Thymus (tissue), 11 donors: ENCODE measurements around the gene RBFOX1. TPM values are rescaled to one million over a fixed set of nuclear protein-coding genes. Genes with fewer than 3 reads are reported as not detected.

Experiments
- DNase-seq, 9 donors: peaks; one replicate each; pipeline ENCODE4 v3.0.0-alpha.2; 2013; ENCODE audit warnings: low spot score in 9 of 9, low read depth in 6 of 9, missing footprints in 1 of 9
- H3K27ac ChIP-seq, 2 donors: one replicate each; pipeline ENCODE4 v1.5.1; 2013; ENCODE audit warnings: control low read depth in 1 of 2, low read depth in 1 of 2, low read length in 1 of 2, mild to moderate bottlenecking in 1 of 2, moderate library complexity in 1 of 2
- H3K27me3 ChIP-seq, 2 donors: one replicate each; pipeline ENCODE4 v1.5.1; 2013; ENCODE audit warnings: low read length in 1 of 2; ENCODE audit not compliant: control insufficient read depth in 2 of 2, insufficient read depth in 1 of 2
- H3K36me3 ChIP-seq, 2 donors: one replicate each; pipeline ENCODE4 v1.5.1; 2013; ENCODE audit warnings: low read length in 1 of 2, mild to moderate bottlenecking in 1 of 2, moderate library complexity in 1 of 2; ENCODE audit not compliant: control insufficient read depth in 2 of 2, insufficient read depth in 2 of 2
- H3K4me1 ChIP-seq, 2 donors: one replicate each; pipeline ENCODE4 v1.5.1; 2013; ENCODE audit warnings: low read length in 2 of 2; ENCODE audit not compliant: control insufficient read depth in 2 of 2, insufficient read depth in 2 of 2
- H3K4me3 ChIP-seq, 2 donors: one replicate each; pipeline ENCODE4 v1.5.1; 2013; ENCODE audit warnings: low read length in 2 of 2, control low read depth in 1 of 2, mild to moderate bottlenecking in 1 of 2
- H3K9me3 ChIP-seq, 2 donors: one replicate each; pipeline ENCODE4 v1.5.1; 2013; ENCODE audit warnings: low read length in 1 of 2, mild to moderate bottlenecking in 1 of 2; ENCODE audit not compliant: control insufficient read depth in 2 of 2, insufficient read depth in 1 of 2
- whole genome bisulfite sequencing: extraction: QIAGEN DNeasy Blood & Tissue Kit; methylation state at CpG from one replicate; pipeline ENCODE4 v1.1.7; 2013; 5-methylcytosine and 5-hydroxymethylcytosine counted together
- polyA plus RNA-seq: library from polyadenylated mRNA; stranded (reverse); fragments of 200-250 nt; gene quantifications from one replicate; pipeline ENCODE4 v1.2.3, GENCODE V29; 2013
- total RNA-seq: library from RNA; stranded (reverse); fragments of 120-200 nt; gene quantifications from one replicate; pipeline ENCODE4 v1.2.4, GENCODE V29; 2013
- donor health status: healthy.

The RBFOX1 gene
- total and polyA plus RNA-seq, 2 donors = 0.23 to 0.52 TPM

- Histone ChIP-seq H3K27ac (no peak overlapping the region), H3K4me3 (no peak overlapping the region), H3K36me3 (no peaks in the 10 kb centered on the region), H3K27me3 (no peaks in the 10 kb centered on the region), H3K9me3 (no peaks in the 10 kb centered on the region), H3K4me1 (no peaks in the 10 kb centered on the region)
- WGBS = 89% methylated on average over 4 of the region's 4 CpGs
- DNase-seq = no peak
These were observed 216.2 kb downstream of the RBFOX1 start for GRCh38 chr16:7548796-7549318.

GRCh38 chr16:7550096-7550495, 217.5 kb downstream of the RBFOX1 start:
- Histone ChIP-seq H3K27me3 (no peaks in the 10 kb centered on the region), H3K9me3 (no peaks in the 10 kb centered on the region), H3K27ac (no peak overlapping the region), H3K4me1 (no peaks in the 10 kb centered on the region), H3K36me3 (no peaks in the 10 kb centered on the region), H3K4me3 (no peak overlapping the region)
- DNase-seq = no peak
- WGBS = 86% methylated on average over 7 of the region's 7 CpGs

- Histone ChIP-seq H3K4me1 (no peaks in the 10 kb centered on the region), H3K4me3 (no peak overlapping the region), H3K27ac (no peak overlapping the region), H3K9me3 (no peaks in the 10 kb centered on the region), H3K36me3 (no peaks in the 10 kb centered on the region), H3K27me3 (no peaks in the 10 kb centered on the region)
- 92% methylated on average over 7 of the region's 7 CpGs for WGBS
- DNase-seq = no peak
These were observed 222.8 kb downstream of the RBFOX1 start for GRCh38 chr16:7555459-7555858.

- no peak overlapping the region for H3K4me3 ChIP-seq
- no peaks in the 10 kb centered on the region for H3K27me3 ChIP-seq
- no peaks in the 10 kb centered on the region for H3K36me3 ChIP-seq
- H3K9me3 ChIP-seq = no peaks in the 10 kb centered on the region
- WGBS = 85% methylated on average over 5 of the region's 5 CpGs
- H3K27ac ChIP-seq = no peak overlapping the region
- H3K4me1 ChIP-seq = no peaks in the 10 kb centered on the region
- DNase-seq = no peak
These were observed 229.3 kb downstream of the RBFOX1 start for GRCh38 chr16:7561908-7562405.

- Histone ChIP-seq H3K4me3 (no peak overlapping the region), H3K36me3 (no peaks in the 10 kb centered on the region), H3K4me1 (no peaks in the 10 kb centered on the region), H3K27me3 (no peaks in the 10 kb centered on the region), H3K9me3 (no peaks in the 10 kb centered on the region), H3K27ac (no peak overlapping the region)
- DNase-seq = no peak
- 87% methylated on average over 9 of the region's 9 CpGs for WGBS
These were observed 233.7 kb downstream of the RBFOX1 start for GRCh38 chr16:7566360-7566759.

- no peak for DNase-seq
- Histone ChIP-seq H3K27ac (no peak overlapping the region), H3K9me3 (no peaks in the 10 kb centered on the region), H3K4me3 (no peak overlapping the region), H3K36me3 (no peaks in the 10 kb centered on the region), H3K27me3 (no peaks in the 10 kb centered on the region), H3K4me1 (no peaks in the 10 kb centered on the region)
- WGBS = 87% methylated on average over 10 of the region's 10 CpGs
These were observed 238.7 kb downstream of the RBFOX1 start for GRCh38 chr16:7571366-7571765.

- Histone ChIP-seq H3K27ac (no peak overlapping the region), H3K4me1 (no peaks in the 10 kb centered on the region), H3K27me3 (no peaks in the 10 kb centered on the region), H3K9me3 (no peaks in the 10 kb centered on the region), H3K36me3 (no peaks in the 10 kb centered on the region), H3K4me3 (no peak overlapping the region)
- no peak for DNase-seq
- WGBS = 88% methylated on average over 2 of the region's 2 CpGs
These were observed 244.9 kb downstream of the RBFOX1 start for GRCh38 chr16:7577588-7577987.

GRCh38 chr16:7579454-7579853, 246.8 kb downstream of the RBFOX1 start:
- Histone ChIP-seq H3K4me3 (no peak overlapping the region), H3K27me3 (no peaks in the 10 kb centered on the region), H3K9me3 (no peaks in the 10 kb centered on the region), H3K27ac (no peak overlapping the region), H3K4me1 (no peaks in the 10 kb centered on the region), H3K36me3 (no peaks in the 10 kb centered on the region)
- no peak for DNase-seq
- WGBS = 96% methylated on average over 8 of the region's 8 CpGs

- H3K36me3 ChIP-seq = no peaks in the 10 kb centered on the region
- no peak overlapping the region for H3K27ac ChIP-seq
- H3K4me1 ChIP-seq = no peaks in the 10 kb centered on the region
- 91% methylated on average over 6 of the region's 6 CpGs for WGBS
- no peak for DNase-seq
- no peaks in the 10 kb centered on the region for H3K9me3 ChIP-seq
- no peaks in the 10 kb centered on the region for H3K27me3 ChIP-seq
- no peak overlapping the region for H3K4me3 ChIP-seq
These were observed 248.5 kb downstream of the RBFOX1 start for GRCh38 chr16:7581175-7581574.

GRCh38 chr16:7583396-7583795, 250.8 kb downstream of the RBFOX1 start:
- Histone ChIP-seq H3K36me3 (no peaks in the 10 kb centered on the region), H3K4me1 (no peaks in the 10 kb centered on the region), H3K27ac (no peak overlapping the region), H3K4me3 (no peak overlapping the region), H3K9me3 (no peaks in the 10 kb centered on the region), H3K27me3 (no peaks in the 10 kb centered on the region)
- 86% methylated on average over 4 of the region's 4 CpGs for WGBS
- DNase-seq = no peak
